Esophagus muscularis mucosa (tissue), 4 donors: Measurements from ENCODE around the gene AAMDC. TPM values are rescaled to one million over a fixed set of nuclear protein-coding genes. Genes with fewer than 3 reads are reported as not detected.

Source experiments
- DNase-seq: peaks from one replicate; pipeline ENCODE4 v3.0.0-alpha.2; 2017; ENCODE audit errors: extremely low spot score
- H3K27ac ChIP-seq, 4 donors: fragments of 200-600 bp; sonication (generic); replicated peaks in 1 of 4; 1 replicate in 3 of 4; 2 replicates in 1 of 4; pipeline ENCODE4 v1.5.1; 2016 to 2019; ENCODE audit warnings: mild to moderate bottlenecking in 1 of 4
- H3K27me3 ChIP-seq, 4 donors: fragments of 200-600 bp; sonication (generic); one replicate each; pipeline versions ENCODE4 v1.5.1 to v1.6.0; 2016 to 2019
- H3K36me3 ChIP-seq, 4 donors: fragments of 200-600 bp; sonication (generic); one replicate each; pipeline ENCODE4 v1.5.1; 2016 to 2019
- H3K4me1 ChIP-seq, 4 donors: fragments of 200-600 bp; sonication (generic); one replicate each; pipeline ENCODE4 v1.5.1; 2016 to 2019
- H3K4me3 ChIP-seq, 4 donors: fragments of 200-600 bp; sonication (generic); 1 replicate in 2 of 4; 2 replicates in 2 of 4; pipeline ENCODE4 v1.5.1; 2016 to 2019; ENCODE audit warnings: mild to moderate bottlenecking in 4 of 4, moderate library complexity in 1 of 4
- H3K9me3 ChIP-seq, 4 donors: fragments of 200-600 bp; sonication (generic); 1 replicate in 3 of 4; 2 replicates in 1 of 4; pipeline ENCODE4 v1.5.1; 2016 to 2019
- CTCF ChIP-seq, 3 experiments: fragments of 200-600 bp in 2 of 3; fragments of 450-650 bp in 1 of 3; sonication (generic) in 2 of 3; IDR thresholded peaks; one replicate each; pipeline ENCODE4 v1.5.1; 2017 to 2019; ENCODE audit warnings: antibody characterized with exemption in 3 of 3, mild to moderate bottlenecking in 2 of 3, moderate library complexity in 1 of 3
- EP300 ChIP-seq: sonication (generic); formaldehyde crosslinking; IDR thresholded peaks from one replicate; pipeline ENCODE4 v1.6.1; 2017; ENCODE audit warnings: antibody characterized with exemption
- POLR2A ChIP-seq: fragments of 450-650 bp; IDR thresholded peaks from one replicate; pipeline ENCODE4 v1.6.1; 2017; ENCODE audit warnings: antibody characterized with exemption, moderate library complexity, mild to moderate bottlenecking, low read depth
- POLR2AphosphoS5 ChIP-seq, 2 donors: sonication (generic); formaldehyde crosslinking; IDR thresholded peaks; one replicate each; pipeline ENCODE4 v1.6.1; 2017; ENCODE audit warnings: antibody characterized with exemption in 2 of 2
- whole genome bisulfite sequencing: methylation state at CpG from one replicate; pipeline ENCODE4 v1.1.5; 2018; 5-methylcytosine and 5-hydroxymethylcytosine counted together
- intact Hi-C: fragments of 100-400 bp; cut with DNase I; formaldehyde crosslinking; loops from one replicate; pipeline ENCODE4 v1.15.1; 2023
- total RNA-seq, 4 donors: library from RNA; depleted of rRNA; stranded (reverse); fragments of >200 nt; gene quantifications; one replicate each; pipeline versions ENCODE4 v1.1.0 to v1.2.1, GENCODE V29; 2016

Gene AAMDC
- total RNA-seq, 4 donors from 2014 or later = 39.0 to 73.7 (median 68.0) TPM

GRCh38 chr11:77800449-77800848 is 20.5 kb upstream of the AAMDC start:
- intact Hi-C loops = no loop called here
- no peak for TF ChIP-seq EP300
- no peak overlapping the region for H3K27ac ChIP-seq
- no peak for DNase-seq
- no peak overlapping the region for H3K4me3 ChIP-seq
- peaks cover 2 to 45% (median 30%) of the 10 kb centered on the region in 4 donors for H3K4me1 ChIP-seq
- H3K36me3 ChIP-seq = peaks cover 0 to 3% (median 0%) of the 10 kb centered on the region in 4 donors
- H3K9me3 ChIP-seq = no peaks in the 10 kb centered on the region
- H3K27me3 ChIP-seq = no peaks in the 10 kb centered on the region

- Histone ChIP-seq H3K9me3 (no peaks in the 10 kb centered on the region), H3K27me3 (no peaks in the 10 kb centered on the region), H3K4me3 (no peak overlapping the region), H3K4me1 (peaks cover 0 to 50% (median 36%) of the 10 kb centered on the region in 4 donors), H3K27ac (no peak overlapping the region), H3K36me3 (peaks cover 0 to 3% (median 0%) of the 10 kb centered on the region in 4 donors)
- TF ChIP-seq POLR2AphosphoS5 (IDR thresholded peaks at IDR 0.05) (no peak), POLR2A (no peak), EP300 (no peak), CTCF (IDR thresholded peaks at IDR 0.05) (no peak)
- 68% methylated on average over 3 of the region's 3 CpGs for WGBS
- intact Hi-C loops = no loop called here
- DNase-seq = no peak
Observed at GRCh38 chr11:77801477-77801876, 19.5 kb upstream of the AAMDC start.

- DNase-seq = no peak
Observed at GRCh38 chr11:77806415-77806814, 14.5 kb upstream of the AAMDC start.

GRCh38 chr11:77806993-77807392 is 14.0 kb upstream of the AAMDC start:
- H3K27ac ChIP-seq = no peak overlapping the region
- peaks cover 0 to 1% (median 0%) of the 10 kb centered on the region in 4 donors for H3K36me3 ChIP-seq
- no peaks in the 10 kb centered on the region for H3K27me3 ChIP-seq
- H3K4me3 ChIP-seq = no peak overlapping the region
- 93% methylated on average over 2 of the region's 2 CpGs for WGBS
- no peak for DNase-seq
- H3K4me1 ChIP-seq = peaks cover 7 to 57% (median 29%) of the 10 kb centered on the region in 4 donors
- H3K9me3 ChIP-seq = no peaks in the 10 kb centered on the region
- TF ChIP-seq EP300 (no peak), CTCF (IDR thresholded peaks at IDR 0.05) (no peak), POLR2AphosphoS5 (IDR thresholded peaks at IDR 0.05) (no peak), POLR2A (no peak)
- intact Hi-C loops = no loop called here

More at GRCh38 chr11:77806415-77806814, 14.5 kb upstream of the AAMDC start:
- H3K4me1 ChIP-seq = peaks cover 7 to 51% (median 29%) of the 10 kb centered on the region in 4 donors
- H3K9me3 ChIP-seq = no peaks in the 10 kb centered on the region
- TF ChIP-seq POLR2A (no peak), EP300 (no peak), POLR2AphosphoS5 (IDR thresholded peaks at IDR 0.05) (no peak), CTCF (IDR thresholded peaks at IDR 0.05) (no peak)
- no peak overlapping the region for H3K27ac ChIP-seq
- no peak overlapping the region for H3K4me3 ChIP-seq
- no peaks in the 10 kb centered on the region for H3K27me3 ChIP-seq
- intact Hi-C loops = no loop called here
- H3K36me3 ChIP-seq = peaks cover 0 to 3% (median 0%) of the 10 kb centered on the region in 4 donors

GRCh38 chr11:77813256-77813655 is 7.7 kb upstream of the AAMDC start:
- 92% methylated on average over 9 of the region's 9 CpGs for WGBS
- Histone ChIP-seq H3K36me3 (no peaks in the 10 kb centered on the region), H3K27me3 (no peaks in the 10 kb centered on the region), H3K9me3 (peaks cover 0 to 7% (median 0%) of the 10 kb centered on the region in 4 donors), H3K4me1 (peaks cover 25 to 74% (median 49%) of the 10 kb centered on the region in 4 donors), H3K27ac (no peak overlapping the region), H3K4me3 (no peak overlapping the region)
- no peak for TF ChIP-seq CTCF (IDR thresholded peaks at IDR 0.05)
- TF ChIP-seq POLR2A = no peak
- no peak for TF ChIP-seq EP300
- TF ChIP-seq POLR2AphosphoS5 (IDR thresholded peaks at IDR 0.05) = no peak
- no peak for DNase-seq
- intact Hi-C loops = no loop called here
